ENCODE data around the gene FOXL1.

GRCh38 chr16:86594721-86595120 lies 16.4 kb downstream of the FOXL1 start:
- TF ChIP-seq CTCF (IDR thresholded peaks at IDR 0.05) (no peak), POLR2AphosphoS5 (IDR thresholded peaks at IDR 0.05) (no peak), EP300 (IDR thresholded peaks at IDR 0.05) (no peak)

All from suprapubic skin (tissue), 4 donors.